NCI-H1930 (cell line): ENCODE data around the gene PNPLA1.

Source experiments
- DNase-seq, 2 experiments: peaks; one replicate each; lab custom pipeline; 2025; lab: John Stamatoyannopoulos, UW

The PNPLA1 gene

GRCh38 chr6:36315921-36316320 is 46.1 kb downstream of the PNPLA1 start:
- DNase-seq, result no peak

DNA sequence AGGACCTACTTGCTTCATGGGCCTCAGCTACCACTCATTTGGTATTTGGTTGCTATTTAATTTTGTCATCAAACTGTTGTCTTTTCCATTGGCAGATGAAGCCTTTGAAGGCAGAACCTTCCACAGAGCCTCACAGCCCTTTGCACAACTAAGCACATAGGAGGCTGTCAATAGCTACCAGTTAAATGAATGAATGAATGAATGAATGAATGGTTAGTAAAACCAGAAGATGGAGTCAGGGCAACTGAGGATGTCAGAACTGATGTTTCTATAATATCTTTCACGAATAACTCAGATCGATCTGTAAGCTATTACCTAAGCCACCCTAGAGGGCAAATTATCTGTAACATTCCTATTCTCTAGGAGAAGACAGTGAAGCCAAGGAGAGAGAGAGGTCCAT is 47.8 kb downstream of the PNPLA1 start:
- DNase-seq, result no peak

- no peak for DNase-seq
Observed at GRCh38 chr6:36318690-36319435, 49.0 kb downstream of the PNPLA1 start.

- DNase-seq, result no peak
Observed at GRCh38 chr6:36319436-36319762, 49.5 kb downstream of the PNPLA1 start.

DNA sequence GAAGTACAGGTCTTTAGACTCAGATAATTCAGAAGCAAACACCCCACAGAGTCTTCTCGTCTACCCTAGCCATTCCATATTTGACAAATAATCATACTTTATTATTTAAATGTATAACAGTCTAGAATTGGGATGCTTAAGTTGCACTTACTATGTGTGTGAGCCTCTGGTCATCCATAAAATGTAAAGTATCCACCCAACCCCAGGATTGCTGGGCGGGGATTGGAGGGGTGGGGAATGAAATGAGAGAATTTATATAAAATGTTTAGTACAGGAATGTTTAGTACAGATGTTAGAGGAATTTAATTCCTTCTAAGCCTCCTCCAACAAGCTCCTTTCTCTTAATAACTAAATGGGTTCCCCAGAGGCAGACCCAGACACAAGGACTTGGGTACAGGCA is 50.0 kb downstream of the PNPLA1 start:
- DNase-seq, result no peak

- DNase-seq, result no peak
Observed at GRCh38 chr6:36320475-36320874, 50.6 kb downstream of the PNPLA1 start.

- DNase-seq, result no peak
Observed at GRCh38 chr6:36322591-36322990, 52.7 kb downstream of the PNPLA1 start.

DNA sequence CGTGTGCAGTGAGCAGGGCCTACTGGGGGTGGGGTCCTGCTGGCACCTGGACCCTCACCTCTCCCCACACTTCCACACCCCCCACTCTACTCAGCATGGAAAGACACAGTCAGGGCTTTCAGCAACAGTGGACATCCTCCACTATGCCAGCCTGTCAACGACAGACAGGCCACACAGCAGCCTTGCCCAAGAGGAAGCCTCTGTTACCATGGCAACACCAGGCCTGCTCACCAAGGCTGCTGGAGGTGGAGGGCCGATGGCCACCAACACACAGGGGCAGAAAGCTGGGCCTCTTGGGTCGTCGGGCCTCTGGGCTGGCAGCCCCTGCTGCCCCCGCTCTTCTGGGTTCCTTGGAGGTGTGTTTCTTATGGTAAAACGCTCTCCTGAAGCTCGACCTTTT is 53.2 kb downstream of the PNPLA1 start:
- DNase-seq, result no peak

GRCh38 chr6:36324191-36324590 is 54.3 kb downstream of the PNPLA1 start:
- no peak for DNase-seq

DNA sequence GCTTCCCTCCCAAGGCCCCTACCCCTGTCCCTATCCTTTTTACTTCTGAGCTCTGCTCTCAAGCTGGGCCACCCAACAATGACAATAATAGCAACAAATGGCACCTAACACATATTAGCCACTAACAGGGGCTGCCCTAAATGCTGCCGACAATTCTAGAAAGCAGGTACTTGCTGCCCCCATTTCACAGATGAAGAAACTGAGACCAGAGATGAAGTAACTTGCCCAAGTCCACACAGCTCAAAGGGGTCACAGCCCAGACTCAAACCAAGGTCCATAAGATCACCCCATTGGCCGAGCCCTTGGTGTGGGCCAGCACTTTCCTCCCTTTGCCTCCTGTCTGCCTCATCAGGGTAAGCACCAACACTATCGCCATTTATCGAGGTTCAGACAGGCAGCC is 54.9 kb downstream of the PNPLA1 start:
- DNase-seq, result no peak

DNA sequence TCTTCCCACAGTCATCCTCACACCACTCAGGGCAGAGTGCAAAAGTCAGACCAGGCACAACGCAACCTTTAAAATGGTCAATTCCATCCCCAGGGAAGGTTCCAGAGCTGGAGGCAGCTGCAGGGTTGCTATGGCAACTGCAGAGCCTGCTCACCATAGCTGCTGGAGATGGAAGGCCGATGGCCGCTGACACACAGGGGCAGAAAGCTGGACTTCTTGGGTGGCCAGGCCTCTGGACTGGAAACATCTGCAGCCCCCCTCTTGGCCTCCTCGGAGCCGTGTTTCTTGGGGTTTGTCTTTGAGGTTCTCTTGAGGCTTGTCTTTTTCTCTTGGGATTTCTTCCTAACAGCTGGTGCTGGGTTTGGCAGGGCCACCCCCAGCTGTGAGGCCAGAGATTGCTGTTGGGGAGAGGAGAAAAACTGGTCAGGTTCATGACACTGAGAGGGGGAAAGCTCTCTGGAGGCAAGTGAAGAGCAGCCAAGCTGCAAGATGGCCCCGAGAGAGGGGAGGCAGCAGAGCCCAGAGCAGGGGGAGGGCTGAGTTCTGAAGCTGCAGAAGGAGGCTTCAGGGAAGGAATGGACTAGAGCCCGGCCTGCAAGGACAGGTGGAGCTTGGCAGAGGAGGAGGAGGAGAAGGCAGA is 56.6 kb downstream of the PNPLA1 start:
- peak in 1 of 2 experiments; percentile 4 for DNase-seq

GRCh38 chr6:36327226-36327918 is 57.5 kb downstream of the PNPLA1 start:
- no peak for DNase-seq

- DNase-seq, result no peak
Observed at GRCh38 chr6:36327919-36328236, 58.0 kb downstream of the PNPLA1 start.

GRCh38 chr6:36328600-36328999 is 58.7 kb downstream of the PNPLA1 start:
- no peak for DNase-seq

DNA sequence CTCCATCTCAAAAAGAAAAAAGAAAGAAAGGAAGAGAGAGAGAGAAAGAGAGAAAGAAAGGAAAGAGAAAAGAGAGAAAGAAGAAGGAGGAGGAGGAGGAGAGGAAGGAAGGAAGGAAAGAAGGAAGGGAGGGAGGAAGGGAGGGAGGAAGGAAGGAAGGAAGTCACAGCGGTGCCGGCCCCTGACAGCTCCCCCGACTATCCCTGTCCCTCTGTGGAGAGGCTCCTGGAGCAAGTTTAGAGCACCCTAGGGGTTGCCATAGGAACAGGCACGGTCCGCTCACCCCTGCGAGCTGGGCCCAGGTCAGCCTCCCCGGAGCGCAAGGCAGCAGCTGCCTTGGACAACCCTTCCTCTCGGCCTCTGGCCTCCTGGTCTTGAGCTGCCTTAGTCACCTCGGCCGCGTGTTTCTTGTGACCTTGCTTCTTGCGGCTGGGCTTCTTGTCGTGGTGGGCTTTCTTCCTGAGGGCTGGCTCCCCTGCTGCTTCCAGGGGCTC is 60.0 kb downstream of the PNPLA1 start:
- no peak for DNase-seq

- DNase-seq, result no peak
Observed at GRCh38 chr6:36330366-36330765, 60.5 kb downstream of the PNPLA1 start.

DNA sequence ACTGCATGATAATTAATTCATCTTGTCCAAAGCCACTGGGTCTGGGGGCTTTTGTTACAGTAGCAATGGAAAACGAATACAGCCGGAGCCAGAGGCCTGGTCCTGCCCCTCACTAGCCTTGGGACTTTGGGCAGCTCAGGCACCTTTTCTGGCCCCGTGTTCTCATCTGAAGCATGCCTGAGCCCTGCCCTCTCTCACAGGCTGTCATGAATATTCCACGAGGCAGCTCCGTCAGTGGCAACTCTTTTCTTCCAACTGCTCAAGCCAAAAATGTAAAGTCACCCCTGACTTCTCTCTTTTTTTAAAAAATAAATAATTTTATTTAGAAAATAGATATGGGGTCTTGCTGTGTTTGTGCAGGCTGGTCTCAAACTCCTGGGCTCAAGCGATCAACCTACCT is 61.5 kb downstream of the PNPLA1 start:
- DNase-seq, result no peak

GRCh38 chr6:36333171-36333895 is 63.5 kb downstream of the PNPLA1 start:
- no peak for DNase-seq

DNA sequence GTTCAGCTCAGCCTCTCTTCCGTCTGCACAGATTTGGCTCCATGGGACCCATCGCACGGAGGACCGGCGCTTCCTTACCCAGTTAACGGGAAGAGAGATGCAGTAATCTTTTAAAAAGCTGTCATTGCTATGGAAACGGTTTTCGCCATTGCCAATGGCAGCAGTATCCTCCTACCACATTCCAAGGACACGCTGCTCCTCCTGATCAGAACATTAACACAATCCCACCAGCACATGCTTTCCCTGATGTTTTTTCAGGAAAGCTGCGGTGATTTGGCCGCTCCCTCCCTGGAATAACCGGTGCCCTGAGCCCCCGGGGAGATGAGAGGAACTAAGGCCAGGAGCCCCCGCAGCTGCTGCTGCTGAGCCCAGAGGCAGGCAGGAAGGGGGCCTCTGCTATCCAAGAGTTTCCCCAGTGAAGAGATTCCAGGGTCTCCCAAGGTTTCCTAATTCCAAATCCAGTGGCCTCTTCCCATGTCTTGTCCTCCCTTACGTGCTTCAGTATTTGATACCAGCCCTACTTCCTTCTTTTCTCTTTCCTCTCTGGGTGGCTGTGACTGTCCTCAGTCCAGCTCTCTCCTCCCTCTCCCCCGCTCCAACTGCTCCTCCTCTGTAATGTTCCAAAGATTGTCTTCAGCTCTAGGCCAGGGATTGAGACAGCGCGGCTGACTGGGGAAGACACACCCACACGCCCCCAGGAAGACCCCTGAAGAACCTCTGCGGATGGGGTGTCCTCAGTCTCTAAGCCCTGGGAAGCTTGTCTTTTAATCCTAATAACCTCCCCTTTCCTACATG is 64.3 kb downstream of the PNPLA1 start:
- DNase-seq, result no peak

DNA sequence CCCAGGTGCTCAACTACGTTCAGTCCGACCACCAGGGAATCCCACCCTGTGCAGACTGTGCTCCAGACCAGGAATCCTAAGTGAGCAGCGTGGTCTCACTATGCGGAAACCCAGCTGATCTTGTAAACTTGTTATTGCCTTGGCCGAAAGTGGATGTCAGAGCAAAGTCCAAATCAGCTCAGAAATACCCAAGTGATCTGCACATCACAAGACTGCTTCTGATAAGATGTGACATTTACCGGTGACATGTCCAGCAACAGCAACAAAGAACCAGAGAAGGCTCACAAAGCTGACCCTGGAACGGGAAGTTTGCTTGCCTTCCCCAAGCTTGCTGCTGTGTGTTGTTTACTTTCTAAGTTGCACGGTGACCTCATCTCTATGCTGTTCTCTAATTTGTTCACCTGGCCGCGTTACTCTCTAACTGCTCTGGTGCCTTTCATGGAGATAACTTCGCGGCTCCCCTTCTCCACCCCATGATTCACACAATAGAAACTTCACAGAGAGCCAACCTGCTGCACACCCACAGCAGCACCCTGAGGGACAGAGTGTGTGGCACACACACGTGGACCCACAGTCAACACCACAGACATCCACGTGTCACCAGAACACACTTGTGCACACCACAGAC is 65.1 kb downstream of the PNPLA1 start:
- no peak for DNase-seq

GRCh38 chr6:36335465-36336207 is 65.8 kb downstream of the PNPLA1 start:
- DNase-seq, result no peak
